Measurements from ENCODE around the gene ATG9B.
"Not testable (repeated sequence)": the region's sequence is repeated elsewhere in the genome, so short reads cannot be mapped to it uniquely, and the experiment has no call there.

ATG9B gene

DNA sequence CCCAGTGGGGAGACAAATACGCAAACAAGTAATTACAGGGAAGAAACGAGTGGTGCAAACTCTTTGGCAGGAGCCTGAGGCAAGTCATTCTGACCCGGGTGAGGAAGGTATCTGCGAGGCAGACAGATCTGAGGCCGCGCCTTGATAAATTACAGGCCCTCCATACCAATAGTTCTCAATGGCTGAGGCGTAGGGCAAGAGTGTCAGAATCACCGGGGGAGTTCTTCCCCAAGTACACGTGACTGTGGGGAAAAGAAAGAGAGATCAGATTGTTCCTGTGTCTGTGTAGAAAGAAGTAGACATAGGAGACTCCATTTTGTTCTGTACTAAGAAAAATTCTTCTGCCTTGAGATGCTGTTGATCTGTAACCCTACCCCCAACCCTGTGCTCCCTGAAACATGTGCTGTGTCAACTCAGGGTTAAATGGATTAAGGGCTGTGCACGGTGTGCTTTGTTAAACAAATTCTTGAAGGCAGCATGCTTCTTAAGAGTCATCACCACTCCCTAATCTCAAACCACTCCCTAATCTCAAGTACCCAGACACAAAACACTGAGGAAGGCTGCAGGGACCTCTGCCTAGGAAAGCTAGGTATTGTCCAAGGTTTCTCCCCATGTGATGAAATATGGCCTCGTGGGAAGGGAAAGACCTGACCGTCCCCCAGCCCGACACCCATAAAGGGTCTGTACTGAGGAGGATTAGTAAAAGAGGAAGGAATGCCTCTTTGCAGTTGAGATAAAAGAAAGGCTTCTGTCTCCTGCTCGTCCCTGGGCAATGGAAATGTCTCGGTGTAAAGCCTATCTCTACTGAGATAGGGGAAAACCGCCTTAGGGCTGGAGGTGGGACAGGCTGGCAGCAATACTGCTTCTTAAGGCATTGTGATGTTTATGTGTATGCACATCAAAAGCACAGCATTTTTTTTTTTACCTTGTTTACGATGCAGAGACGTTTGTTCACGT lies 2.8 kb upstream of the ATG9B start:
- H3K23ac ChIP-seq (ENCODE audit: low read length); H2AK5ac ChIP-seq (ENCODE audit: low read length); H3K79me2 ChIP-seq (ENCODE audit: control insufficient read depth, insufficient read depth, low read length, poor library complexity); H3K14ac ChIP-seq (ENCODE audit: low read length); H3K36me3 ChIP-seq (ENCODE audit: control insufficient read depth in 1 of 2, insufficient read depth in 2 of 2, low read length in 2 of 2); H3K9me3 ChIP-seq (ENCODE audit: insufficient read depth, low read depth, low read length); H3K27me3 ChIP-seq (ENCODE audit: insufficient read depth, low read length); H3K4me3 ChIP-seq (ENCODE audit: low read depth, low read length); H3K9ac ChIP-seq (ENCODE audit: low read length); H4K12ac ChIP-seq (ENCODE audit: low read depth, low read length): not testable (repeated sequence)
- Histone ChIP-seq H2AFZ (ENCODE audit: insufficient read depth, low read length, poor library complexity) (peak overlapping the region; percentile 61), H2BK12ac (ENCODE audit: low read length) (peak overlapping the region; percentile 61), H3K79me1 (ENCODE audit: low read length) (peaks cover 27% of the 10 kb centered on the region), H4K8ac (ENCODE audit: low read depth, low read length) (peak overlapping the region; percentile 16), H2BK120ac (ENCODE audit: insufficient read depth, low read length, poor library complexity) (peak overlapping the region; percentile 66), H4K91ac (ENCODE audit: low read depth, low read length) (peak overlapping the region; percentile 67), H3K27ac (ENCODE audit: low read depth, low read length) (peak overlapping the region; percentile 91), H3K18ac (ENCODE audit: low read length) (peak overlapping the region; percentile 22), H3K4me1 (ENCODE audit: control insufficient read depth in 1 of 2, insufficient read depth in 2 of 2, low read length in 2 of 2) (peaks cover 17 to 22% of the 10 kb centered on the region in 2 experiments), H3K4me2 (ENCODE audit: low read length) (peak overlapping the region; percentile 90), H3K4ac (ENCODE audit: low read depth, low read length) (peak overlapping the region; percentile 39), H2BK5ac (ENCODE audit: low read depth, low read length, poor library complexity) (peak overlapping the region; percentile 74)
- no CpG with 5 or more reads among the region's 19 CpGs for WGBS (ENCODE audit: extremely low coverage, insufficient coverage, insufficient read length)
- DNase-seq: peak; percentile 92 to 94

DNA sequence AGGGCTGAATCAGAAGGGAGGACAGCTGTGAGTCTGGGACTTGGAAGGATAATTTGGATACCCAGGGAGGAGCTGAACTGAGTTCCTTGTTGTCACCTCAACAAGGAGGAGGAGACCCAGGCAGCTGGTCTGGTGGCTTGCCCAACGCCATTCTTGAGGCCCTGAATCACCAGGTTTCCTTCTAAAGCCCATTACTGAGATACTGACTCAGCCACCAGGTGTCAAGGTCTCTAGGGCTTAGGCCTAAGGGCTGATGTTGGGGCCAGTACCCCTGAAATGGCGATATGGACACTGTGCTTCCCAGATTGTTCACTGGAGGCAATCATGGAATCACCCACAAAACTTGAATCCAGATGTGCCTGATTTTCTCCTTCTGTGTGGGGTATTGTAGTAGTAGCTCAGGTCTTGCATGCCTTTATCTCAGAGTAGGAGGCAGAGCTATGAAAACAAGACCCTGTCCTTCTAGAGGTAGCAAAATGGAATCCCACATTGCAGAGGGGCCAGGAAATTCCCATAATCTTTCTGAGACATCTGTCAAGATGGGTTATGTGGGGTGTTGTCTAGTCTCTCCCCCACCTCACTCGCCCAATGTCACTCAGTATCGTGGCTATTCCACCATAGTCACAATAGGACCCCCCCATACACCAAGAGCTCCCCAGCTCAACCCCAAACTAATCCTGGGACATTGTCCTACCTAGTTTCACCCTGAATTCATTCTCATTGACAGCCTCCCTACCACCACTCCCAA lies 1.8 kb upstream of the ATG9B start:
- WGBS (ENCODE audit: extremely low coverage, insufficient coverage, insufficient read length): no CpG with 5 or more reads among the region's 4 CpGs
- Histone ChIP-seq H2AFZ (ENCODE audit: insufficient read depth, low read length, poor library complexity) (no peak overlapping the region), H3K4ac (ENCODE audit: low read depth, low read length) (no peak overlapping the region), H3K79me1 (ENCODE audit: low read length) (peaks cover 27% of the 10 kb centered on the region), H3K27me3 (ENCODE audit: insufficient read depth, low read length) (no peaks in the 10 kb centered on the region), H3K9me3 (ENCODE audit: insufficient read depth, low read depth, low read length) (no peaks in the 10 kb centered on the region), H3K23ac (ENCODE audit: low read length) (no peak overlapping the region), H2AK5ac (ENCODE audit: low read length) (no peak overlapping the region), H3K4me3 (ENCODE audit: low read depth, low read length) (no peak overlapping the region), H2BK12ac (ENCODE audit: low read length) (peak overlapping the region; percentile 54), H2BK5ac (ENCODE audit: low read depth, low read length, poor library complexity) (peak overlapping the region; percentile 4), H3K4me2 (ENCODE audit: low read length) (peak overlapping the region; percentile 29), H3K14ac (ENCODE audit: low read length) (peak overlapping the region; percentile 18), H3K79me2 (ENCODE audit: control insufficient read depth, insufficient read depth, low read length, poor library complexity) (peaks cover 2% of the 10 kb centered on the region), H3K4me1 (ENCODE audit: control insufficient read depth in 1 of 2, insufficient read depth in 2 of 2, low read length in 2 of 2) (peaks cover 17 to 22% of the 10 kb centered on the region in 2 experiments), H3K27ac (ENCODE audit: low read depth, low read length) (peak overlapping the region; percentile 91), H3K9ac (ENCODE audit: low read length) (no peak overlapping the region), H3K18ac (ENCODE audit: low read length) (peak overlapping the region; percentile 5), H3K36me3 (ENCODE audit: control insufficient read depth in 1 of 2, insufficient read depth in 2 of 2, low read length in 2 of 2) (no peaks in the 10 kb centered on the region), H4K8ac (ENCODE audit: low read depth, low read length) (peak overlapping the region; percentile 12), H4K91ac (ENCODE audit: low read depth, low read length) (peak overlapping the region; percentile 17), H2BK120ac (ENCODE audit: insufficient read depth, low read length, poor library complexity) (peak overlapping the region; percentile 7), H4K12ac (ENCODE audit: low read depth, low read length) (no peak overlapping the region)
- DNase-seq: peak; percentile 96 to 97

DNA sequence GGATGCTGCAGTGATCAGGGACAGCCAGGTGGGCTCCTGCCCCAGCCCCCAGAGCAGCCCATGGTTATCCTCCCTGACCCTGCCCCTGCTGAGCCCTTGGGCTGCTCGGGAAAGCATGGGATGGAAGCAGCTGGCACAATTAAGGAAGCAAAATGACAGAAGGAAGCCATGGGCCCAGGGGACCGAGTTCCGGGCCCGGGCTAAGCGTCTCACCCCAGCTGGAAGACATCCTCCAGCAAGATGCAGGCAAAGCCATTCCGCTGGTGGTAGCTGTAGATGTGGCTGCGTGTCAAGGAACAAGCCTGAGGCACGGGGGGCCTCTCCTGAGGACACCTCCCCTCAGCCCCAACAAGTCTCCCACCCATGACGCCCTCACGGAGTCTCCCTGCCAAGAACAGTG lies 1.1 kb downstream of the ATG9B start:
- H3K79me1 ChIP-seq (ENCODE audit: low read length): peaks cover 22% of the 10 kb centered on the region
- no peaks in the 10 kb centered on the region for H3K9me3 ChIP-seq (ENCODE audit: insufficient read depth, low read depth, low read length)
- peak overlapping the region; percentile 61 for H2BK12ac ChIP-seq (ENCODE audit: low read length)
- no peak overlapping the region for H4K8ac ChIP-seq (ENCODE audit: low read depth, low read length)
- H3K4ac ChIP-seq (ENCODE audit: low read depth, low read length): no peak overlapping the region
- peak overlapping the region; percentile 3 for H2AK5ac ChIP-seq (ENCODE audit: low read length)
- DNase-seq: no peak
- H2BK120ac ChIP-seq (ENCODE audit: insufficient read depth, low read length, poor library complexity): no peak overlapping the region
- H3K4me2 ChIP-seq (ENCODE audit: low read length): no peak overlapping the region
- peaks cover 15% of the 10 kb centered on the region for H3K27me3 ChIP-seq (ENCODE audit: insufficient read depth, low read length)
- no peak overlapping the region for H2AFZ ChIP-seq (ENCODE audit: insufficient read depth, low read length, poor library complexity)
- no peak overlapping the region for H3K9ac ChIP-seq (ENCODE audit: low read length)
- no peak overlapping the region for H3K4me3 ChIP-seq (ENCODE audit: low read depth, low read length)
- H3K79me2 ChIP-seq (ENCODE audit: control insufficient read depth, insufficient read depth, low read length, poor library complexity): no peaks in the 10 kb centered on the region
- no peak overlapping the region for H3K23ac ChIP-seq (ENCODE audit: low read length)
- H4K12ac ChIP-seq (ENCODE audit: low read depth, low read length): no peak overlapping the region
- H3K4me1 ChIP-seq (ENCODE audit: control insufficient read depth in 1 of 2, insufficient read depth in 2 of 2, low read length in 2 of 2): peaks cover 34 to 43% of the 10 kb centered on the region in 2 experiments
- H2BK5ac ChIP-seq (ENCODE audit: low read depth, low read length, poor library complexity): no peak overlapping the region
- peak overlapping the region; percentile 87 for H4K91ac ChIP-seq (ENCODE audit: low read depth, low read length)
- WGBS (ENCODE audit: extremely low coverage, insufficient coverage, insufficient read length): no CpG with 5 or more reads among the region's 10 CpGs
- no peaks in the 10 kb centered on the region for H3K36me3 ChIP-seq (ENCODE audit: control insufficient read depth in 1 of 2, insufficient read depth in 2 of 2, low read length in 2 of 2)
- no peak overlapping the region for H3K27ac ChIP-seq (ENCODE audit: low read depth, low read length)
- H3K14ac ChIP-seq (ENCODE audit: low read length): peak overlapping the region; percentile 6
- peak overlapping the region; percentile 8 for H3K18ac ChIP-seq (ENCODE audit: low read length)

DNA sequence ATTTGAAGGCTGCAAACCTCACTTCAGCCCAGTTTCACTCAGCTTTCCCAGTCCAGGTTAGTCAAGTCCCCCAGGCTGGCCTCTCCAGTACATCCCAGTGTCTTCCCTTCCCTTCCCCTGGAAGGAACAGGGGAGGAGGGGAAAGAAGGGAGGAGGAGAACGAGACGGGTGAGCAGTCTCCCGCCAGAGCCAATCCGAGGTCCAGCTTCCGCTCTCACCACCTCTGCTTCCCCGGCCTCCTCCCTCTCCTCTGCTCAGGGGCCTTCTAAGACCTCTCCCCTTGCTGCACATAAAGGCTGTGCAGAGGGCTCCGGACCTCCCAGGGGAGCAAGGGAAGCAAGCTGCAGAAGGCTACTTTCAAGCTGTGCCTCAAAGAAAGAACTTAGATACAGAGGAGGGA lies 4.1 kb downstream of the ATG9B start:
- H4K12ac ChIP-seq (ENCODE audit: low read depth, low read length): no peak overlapping the region
- H4K91ac ChIP-seq (ENCODE audit: low read depth, low read length): peak overlapping the region; percentile 25
- peak overlapping the region; percentile 13 for H2AK5ac ChIP-seq (ENCODE audit: low read length)
- peaks cover 18 to 27% of the 10 kb centered on the region in 2 experiments for H3K4me1 ChIP-seq (ENCODE audit: control insufficient read depth in 1 of 2, insufficient read depth in 2 of 2, low read length in 2 of 2)
- H3K4me2 ChIP-seq (ENCODE audit: low read length): no peak overlapping the region
- H3K27me3 ChIP-seq (ENCODE audit: insufficient read depth, low read length): peaks cover 15% of the 10 kb centered on the region
- no peak overlapping the region for H3K4ac ChIP-seq (ENCODE audit: low read depth, low read length)
- H3K14ac ChIP-seq (ENCODE audit: low read length): peak overlapping the region; percentile 13
- H3K9me3 ChIP-seq (ENCODE audit: insufficient read depth, low read depth, low read length): no peaks in the 10 kb centered on the region
- no peak overlapping the region for H2AFZ ChIP-seq (ENCODE audit: insufficient read depth, low read length, poor library complexity)
- H3K79me2 ChIP-seq (ENCODE audit: control insufficient read depth, insufficient read depth, low read length, poor library complexity): no peaks in the 10 kb centered on the region
- H2BK12ac ChIP-seq (ENCODE audit: low read length): no peak overlapping the region
- no CpG with 5 or more reads among the region's 7 CpGs for WGBS (ENCODE audit: extremely low coverage, insufficient coverage, insufficient read length)
- no peak overlapping the region for H2BK120ac ChIP-seq (ENCODE audit: insufficient read depth, low read length, poor library complexity)
- no peak overlapping the region for H3K18ac ChIP-seq (ENCODE audit: low read length)
- no peaks in the 10 kb centered on the region for H3K36me3 ChIP-seq (ENCODE audit: control insufficient read depth in 1 of 2, insufficient read depth in 2 of 2, low read length in 2 of 2)
- DNase-seq: no peak
- H3K79me1 ChIP-seq (ENCODE audit: low read length): peaks cover 5% of the 10 kb centered on the region
- H2BK5ac ChIP-seq (ENCODE audit: low read depth, low read length, poor library complexity): no peak overlapping the region
- H3K4me3 ChIP-seq (ENCODE audit: low read depth, low read length): no peak overlapping the region
- H3K27ac ChIP-seq (ENCODE audit: low read depth, low read length): no peak overlapping the region
- no peak overlapping the region for H4K8ac ChIP-seq (ENCODE audit: low read depth, low read length)
- no peak overlapping the region for H3K9ac ChIP-seq (ENCODE audit: low read length)
- no peak overlapping the region for H3K23ac ChIP-seq (ENCODE audit: low read length)
